Ectodermal cell (in vitro differentiated cells): ENCODE measurements around the gene GRIN3B.

Source experiments
- H3K27ac ChIP-seq: 2 replicates; pipeline ENCODE4 v1.7.0; 2013; ENCODE audit warnings: mild to moderate bottlenecking, low read depth, low read length; ENCODE audit not compliant: insufficient read depth, poor library complexity, severe bottlenecking
- H3K27me3 ChIP-seq: 2 replicates; pipeline ENCODE4 v1.7.0; 2013; ENCODE audit warnings: mild to moderate bottlenecking, low read length; ENCODE audit not compliant: insufficient read depth, control insufficient read depth, poor library complexity, severe bottlenecking
- H3K36me3 ChIP-seq: one replicate; pipeline ENCODE4 v1.7.0; 2013; ENCODE audit warnings: low read length; ENCODE audit not compliant: control insufficient read depth, insufficient read depth
- H3K4me1 ChIP-seq: one replicate; pipeline ENCODE4 v1.7.0; 2013; ENCODE audit warnings: low read length; ENCODE audit not compliant: control insufficient read depth, insufficient read depth
- H3K4me3 ChIP-seq: 2 replicates; pipeline ENCODE4 v1.7.0; 2013; ENCODE audit warnings: low read depth, low read length, control low read depth; ENCODE audit not compliant: insufficient read depth
- H3K9me3 ChIP-seq: 2 replicates; pipeline ENCODE4 v1.7.0; 2013; ENCODE audit warnings: mild to moderate bottlenecking, low read length, moderate library complexity; ENCODE audit not compliant: control insufficient read depth
- WGBS, 2 experiments: methylation state at CpG; one replicate each; pipeline ENCODE4 v1.1.7; 2013; ENCODE audit warnings: missing lambda C conversion rate in 2 of 2; 5-methylcytosine and 5-hydroxymethylcytosine counted together

The GRIN3B gene

DNA sequence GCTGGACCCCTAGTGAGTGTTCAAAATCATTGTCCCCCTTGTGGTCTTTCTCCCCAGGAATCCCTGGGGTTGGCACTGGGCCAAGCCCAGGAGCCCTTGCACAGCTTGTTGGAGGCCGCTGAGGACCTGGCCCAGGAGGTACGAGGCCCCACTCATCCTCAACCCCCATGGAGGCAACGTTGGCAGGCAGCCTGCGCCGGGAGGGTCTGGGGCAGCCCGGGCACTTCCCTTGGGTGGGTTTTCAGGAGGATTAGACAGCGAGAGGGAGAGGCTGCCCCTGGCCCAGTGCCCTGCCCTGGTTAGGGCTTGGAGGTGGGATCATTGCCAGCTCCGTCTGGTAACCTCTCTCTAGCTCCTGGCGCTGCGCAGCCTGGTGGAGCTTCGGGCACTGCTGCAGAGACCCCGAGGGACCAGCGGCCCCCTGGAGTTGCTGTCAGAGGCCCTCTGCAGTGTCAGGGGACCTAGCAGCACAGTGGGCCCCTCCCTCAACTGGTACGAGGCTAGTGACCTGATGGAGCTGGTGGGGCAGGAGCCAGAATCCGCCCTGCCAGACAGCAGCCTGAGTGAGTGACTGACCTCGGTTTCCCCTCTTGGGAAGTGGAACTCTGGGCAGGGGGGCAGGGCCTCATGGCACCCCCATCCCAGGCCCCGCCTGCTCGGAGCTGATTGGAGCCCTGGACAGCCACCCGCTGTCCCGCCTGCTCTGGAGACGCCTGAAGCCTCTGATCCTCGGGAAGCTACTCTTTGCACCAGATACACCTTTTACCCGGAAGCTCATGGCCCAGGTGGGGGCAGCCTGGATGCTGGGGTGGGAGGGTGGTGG lies 42.7 kb downstream of the GRIN3B start:
- Histone ChIP-seq H3K27ac (no peak overlapping the region), H3K27me3 (no peaks in the 10 kb centered on the region), H3K36me3 (no peaks in the 10 kb centered on the region), H3K9me3 (no peaks in the 10 kb centered on the region), H3K4me3 (no peak overlapping the region), H3K4me1 (peaks cover 9% of the 10 kb centered on the region)
- WGBS, 2 experiments: 81% methylated on average over 23 of the region's 23 CpGs

DNA sequence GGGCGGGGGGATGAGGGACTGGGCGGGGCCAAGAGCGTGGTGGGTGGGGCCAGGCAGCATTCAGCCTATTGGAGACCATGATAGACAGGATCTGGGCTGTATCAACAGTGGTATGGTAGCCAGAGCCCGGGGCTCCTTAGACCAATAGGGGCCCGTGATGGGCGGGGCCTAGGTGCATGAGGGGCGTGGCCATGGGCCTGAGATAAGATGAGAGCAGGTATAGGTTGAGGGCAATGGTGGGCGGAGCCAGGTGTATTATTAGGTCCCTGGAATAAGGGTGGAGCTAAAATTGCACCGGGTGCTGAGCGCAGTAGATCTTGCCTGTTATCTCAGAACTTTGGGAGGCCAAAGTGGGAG lies 45.0 kb downstream of the GRIN3B start:
- Histone ChIP-seq H3K27ac (no peak overlapping the region), H3K4me3 (no peak overlapping the region), H3K9me3 (no peaks in the 10 kb centered on the region), H3K4me1 (peaks cover 5% of the 10 kb centered on the region), H3K36me3 (no peaks in the 10 kb centered on the region), H3K27me3 (no peaks in the 10 kb centered on the region)
- WGBS, 2 experiments: 79 to 82% methylated on average over 10 of the region's 10 CpGs

DNA sequence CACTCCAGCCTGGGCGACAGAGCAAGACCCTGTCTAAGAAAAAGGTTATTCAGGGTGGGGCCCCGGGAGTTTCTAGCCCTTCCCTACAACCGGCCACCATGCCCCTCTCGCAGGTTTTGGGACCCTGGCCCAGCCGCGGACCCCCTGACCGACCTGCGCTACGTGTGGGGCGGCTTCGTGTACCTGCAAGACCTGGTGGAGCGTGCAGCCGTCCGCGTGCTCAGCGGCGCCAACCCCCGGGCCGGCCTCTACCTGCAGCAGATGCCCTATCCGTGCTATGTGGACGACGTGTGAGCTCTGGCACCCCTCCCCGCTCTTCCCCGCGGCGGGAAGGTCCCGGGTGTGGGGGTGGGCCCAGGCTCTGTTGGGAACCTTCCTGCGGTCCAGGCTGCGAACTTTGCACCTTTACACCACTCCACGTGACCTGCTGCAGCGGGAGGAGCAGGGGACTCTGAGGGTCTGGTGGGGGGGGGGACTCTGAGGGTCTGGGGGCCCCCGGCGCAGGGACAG lies 46.0 kb downstream of the GRIN3B start:
- Histone ChIP-seq H3K36me3 (no peaks in the 10 kb centered on the region), H3K9me3 (no peaks in the 10 kb centered on the region), H3K4me1 (no peaks in the 10 kb centered on the region), H3K4me3 (no peak overlapping the region), H3K27me3 (no peaks in the 10 kb centered on the region), H3K27ac (no peak overlapping the region)
- 93% methylated on average over 33 of the region's 33 CpGs for WGBS, 2 experiments

DNA sequence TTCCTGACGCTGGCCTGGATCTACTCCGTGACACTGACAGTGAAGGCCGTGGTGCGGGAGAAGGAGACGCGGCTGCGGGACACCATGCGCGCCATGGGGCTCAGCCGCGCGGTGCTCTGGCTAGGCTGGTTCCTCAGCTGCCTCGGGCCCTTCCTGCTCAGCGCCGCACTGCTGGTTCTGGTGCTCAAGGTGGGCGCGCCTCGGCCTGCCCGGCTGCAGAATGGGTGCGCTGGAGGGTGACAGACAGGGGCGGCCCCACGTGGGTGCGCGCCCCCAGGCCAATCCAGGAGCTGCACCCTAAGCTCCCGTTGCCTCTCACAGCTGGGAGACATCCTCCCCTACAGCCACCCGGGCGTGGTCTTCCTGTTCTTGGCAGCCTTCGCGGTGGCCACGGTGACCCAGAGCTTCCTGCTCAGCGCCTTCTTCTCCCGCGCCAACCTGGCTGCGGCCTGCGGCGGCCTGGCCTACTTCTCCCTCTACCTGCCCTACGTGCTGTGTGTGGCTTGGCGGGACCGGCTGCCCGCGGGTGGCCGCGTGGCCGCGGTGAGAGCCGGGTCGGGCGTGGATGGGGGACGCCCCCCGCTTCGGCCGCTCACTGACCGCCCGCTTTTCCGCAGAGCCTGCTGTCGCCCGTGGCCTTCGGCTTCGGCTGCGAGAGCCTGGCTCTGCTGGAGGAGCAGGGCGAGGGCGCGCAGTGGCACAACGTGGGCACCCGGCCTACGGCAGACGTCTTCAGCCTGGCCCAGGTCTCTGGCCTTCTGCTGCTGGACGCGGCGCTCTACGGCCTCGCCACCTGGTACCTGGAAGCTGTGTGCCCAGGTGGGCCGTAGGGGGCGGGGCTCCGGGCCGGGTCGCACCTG lies 46.8 kb downstream of the GRIN3B start:
- H3K4me3 ChIP-seq: no peak overlapping the region
- H3K9me3 ChIP-seq: no peaks in the 10 kb centered on the region
- H3K4me1 ChIP-seq: no peaks in the 10 kb centered on the region
- no peaks in the 10 kb centered on the region for H3K36me3 ChIP-seq
- WGBS, 2 experiments: 95% methylated on average over 77 of the region's 77 CpGs
- H3K27me3 ChIP-seq: no peaks in the 10 kb centered on the region
- no peak overlapping the region for H3K27ac ChIP-seq

- Histone ChIP-seq H3K9me3 (no peaks in the 10 kb centered on the region), H3K4me1 (no peaks in the 10 kb centered on the region), H3K27ac (no peak overlapping the region), H3K36me3 (no peaks in the 10 kb centered on the region), H3K27me3 (no peaks in the 10 kb centered on the region), H3K4me3 (no peak overlapping the region)
- 90 to 92% methylated on average over 20 of the region's 20 CpGs for WGBS, 2 experiments
Measured at GRCh38 chr19:1047696-1048147, 47.5 kb downstream of the GRIN3B start.

GRCh38 chr19:1049106-1049505 lies 48.9 kb downstream of the GRIN3B start:
- H3K9me3 ChIP-seq: no peaks in the 10 kb centered on the region
- H3K27me3 ChIP-seq: no peaks in the 10 kb centered on the region
- H3K27ac ChIP-seq: no peak overlapping the region
- no peaks in the 10 kb centered on the region for H3K4me1 ChIP-seq
- no peaks in the 10 kb centered on the region for H3K36me3 ChIP-seq
- no peak overlapping the region for H3K4me3 ChIP-seq
- 88 to 89% methylated on average over 15 of the region's 17 CpGs for WGBS, 2 experiments

DNA sequence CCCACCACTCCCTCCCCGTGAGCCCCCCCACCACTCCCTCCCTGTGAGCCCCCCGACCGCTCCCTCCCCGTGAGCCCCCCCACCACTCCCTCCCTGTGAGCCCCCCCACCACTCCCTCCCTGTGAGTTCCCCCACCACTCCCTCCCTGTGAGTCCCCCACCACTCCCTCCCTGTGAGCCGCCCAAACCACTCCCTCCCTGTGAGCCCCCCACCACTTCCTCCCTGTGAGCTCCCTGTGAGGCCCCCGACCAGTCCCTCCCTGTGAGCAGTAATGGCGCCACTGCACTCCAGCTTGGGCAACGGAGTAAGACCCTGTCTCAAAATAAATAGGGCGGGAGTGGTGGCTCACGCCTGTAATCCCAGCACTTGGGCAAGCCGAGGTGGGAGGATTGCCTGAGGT lies 49.6 kb downstream of the GRIN3B start:
- no peaks in the 10 kb centered on the region for H3K9me3 ChIP-seq
- H3K4me1 ChIP-seq: no peaks in the 10 kb centered on the region
- no peaks in the 10 kb centered on the region for H3K36me3 ChIP-seq
- H3K27ac ChIP-seq: no peak overlapping the region
- WGBS, 2 experiments: 65 to 69% methylated on average over 7 of the region's 11 CpGs
- H3K27me3 ChIP-seq: no peaks in the 10 kb centered on the region
- no peak overlapping the region for H3K4me3 ChIP-seq

DNA sequence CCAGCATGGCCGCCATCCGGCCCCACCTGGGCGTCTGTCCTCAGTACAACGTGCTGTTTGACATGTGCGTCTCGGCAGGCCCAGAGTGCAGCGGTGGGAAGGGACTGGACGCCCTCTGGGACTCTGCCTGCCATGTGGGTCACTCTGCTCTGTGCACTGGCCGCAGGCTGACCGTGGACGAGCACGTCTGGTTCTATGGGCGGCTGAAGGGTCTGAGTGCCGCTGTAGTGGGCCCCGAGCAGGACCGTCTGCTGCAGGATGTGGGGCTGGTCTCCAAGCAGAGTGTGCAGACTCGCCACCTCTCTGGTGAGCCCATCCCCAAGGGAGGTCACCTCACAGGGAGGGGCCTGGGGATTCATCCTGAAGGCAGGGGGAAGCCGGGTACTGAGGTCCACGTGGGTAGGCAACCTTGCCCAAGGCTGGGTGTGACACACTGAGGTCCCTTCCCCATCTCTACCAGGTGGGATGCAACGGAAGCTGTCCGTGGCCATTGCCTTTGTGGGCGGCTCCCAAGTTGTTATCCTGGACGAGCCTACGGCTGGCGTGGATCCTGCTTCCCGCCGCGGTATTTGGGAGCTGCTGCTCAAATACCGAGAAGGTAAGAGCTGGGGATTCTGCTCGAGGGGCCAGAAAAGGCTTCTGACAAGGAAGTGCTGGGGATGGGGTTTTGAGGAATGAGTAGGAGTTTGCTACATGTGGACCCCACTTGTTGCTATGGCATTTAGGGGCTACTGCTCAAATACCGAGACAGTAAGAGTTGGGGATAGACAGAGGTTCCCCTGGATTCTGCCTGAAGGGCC lies 51.0 kb downstream of the GRIN3B start:
- WGBS, 2 experiments: 73 to 74% methylated on average over 31 of the region's 31 CpGs
- Histone ChIP-seq H3K4me1 (no peaks in the 10 kb centered on the region), H3K4me3 (no peak overlapping the region), H3K27me3 (no peaks in the 10 kb centered on the region), H3K27ac (no peak overlapping the region), H3K9me3 (no peaks in the 10 kb centered on the region), H3K36me3 (peaks cover 4% of the 10 kb centered on the region)

DNA sequence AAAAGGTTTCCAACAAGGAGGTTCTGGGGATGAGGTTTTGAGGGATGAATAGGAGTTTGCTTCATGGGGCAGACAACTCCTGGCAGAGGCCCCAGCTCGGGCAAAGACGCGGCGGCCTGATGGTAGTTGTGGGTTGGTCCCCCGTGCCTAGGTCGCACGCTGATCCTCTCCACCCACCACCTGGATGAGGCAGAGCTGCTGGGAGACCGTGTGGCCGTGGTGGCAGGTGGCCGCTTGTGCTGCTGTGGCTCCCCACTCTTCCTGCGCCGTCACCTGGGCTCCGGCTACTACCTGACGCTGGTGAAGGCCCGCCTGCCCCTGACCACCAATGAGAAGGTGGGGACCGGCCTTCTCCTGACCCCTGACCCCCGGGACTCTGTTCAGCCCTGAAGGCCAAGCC lies 51.6 kb downstream of the GRIN3B start:
- Histone ChIP-seq H3K27ac (no peak overlapping the region), H3K27me3 (no peaks in the 10 kb centered on the region), H3K4me1 (no peaks in the 10 kb centered on the region), H3K9me3 (no peaks in the 10 kb centered on the region), H3K36me3 (peaks cover 7% of the 10 kb centered on the region), H3K4me3 (no peak overlapping the region)
- 76% methylated on average over 17 of the region's 17 CpGs for WGBS, 2 experiments
